ENCODE measurements around the gene KRT9. TPM values are rescaled to one million over a fixed set of nuclear protein-coding genes. Genes with fewer than 3 reads are reported as not detected.

The KRT9 gene
- total and polyA plus RNA-seq, 10 of the 15 experiments (the other 5 are each of a cell fraction or from before 2014, with no cell fraction given) = not detected

GRCh38 chr17:41528959-41529353 is 42.9 kb downstream of the KRT9 start:
- BruUV-seq (replicated peaks) = no TSS peak
- FAIRE-seq = no peak
- no peaks in the 10 kb centered on the region for H3K4me1 ChIP-seq (ENCODE audit: control insufficient read depth, insufficient read depth, low read length)

More at GRCh38 chr17:41528959-41529353, 42.9 kb downstream of the KRT9 start:
- no peak overlapping the region for H2AFZ ChIP-seq (ENCODE audit: control insufficient read depth, low read depth, low read length)
- SMC1A ChIA-PET (ENCODE audit: uncharacterized antibody, unreplicated experiment) = no interaction called here
- H3K4me2 ChIP-seq (ENCODE audit: control insufficient read depth, insufficient read depth) = no peak overlapping the region
- no peaks in the 10 kb centered on the region for H3K36me3 ChIP-seq (ENCODE audit: control insufficient read depth in 2 of 2, insufficient read depth in 2 of 2, low read length in 1 of 2)
- no peaks in the 10 kb centered on the region for H3K79me2 ChIP-seq (ENCODE audit: control insufficient read depth, insufficient read depth, low read length)
- in situ Hi-C loops (cut with MboI) = no loop called here
- H3K27ac ChIP-seq (ENCODE audit: control insufficient read depth, insufficient read depth) = no peak overlapping the region
- no peak overlapping the region for H3K4me3 ChIP-seq
- no peak overlapping the region for H3K9ac ChIP-seq (ENCODE audit: control insufficient read depth, insufficient read depth, low read length)
- WGBS (ENCODE audit: insufficient coverage, insufficient replicate concordance, low lambda C conversion rate, missing lambda C conversion rate) = 26% methylated on average over 10 of the region's 10 CpGs
- RAD21 ChIA-PET (ENCODE audit: unreplicated experiment) = no interaction called here
- DNase-seq (ENCODE audit: low read depth, low spot score) (no peak), ATAC-seq (no peak)
- peaks cover 18 to 20% of the 10 kb centered on the region in 2 experiments for H3K27me3 ChIP-seq (replicated peaks in 1 of 2; ENCODE audit: control insufficient read depth in 2 of 2, insufficient read depth in 2 of 2, low read length in 1 of 2)
- POLR2A ChIA-PET = no interaction called here
- no peaks in the 10 kb centered on the region for H4K20me1 ChIP-seq (ENCODE audit: control insufficient read depth, insufficient read depth)
- CTCF ChIA-PET = interaction anchor here (0.7 kb wide), 1 partner anchor 645 kb away, joined by 3 read pairs; no protein-coding TSS in a partner anchor
- intact Hi-C loops (cut with micrococcal nuclease; ENCODE audit: unreplicated experiment) = no loop called here
- no peak for TF ChIP-seq USF2 (IDR thresholded peaks at IDR 0.05; ENCODE audit: borderline replicate concordance, low read depth, low read length)
- no peak for TF ChIP-seq ZBED1 (IDR thresholded peaks at IDR 0.05; ENCODE audit: borderline replicate concordance)
- TF ChIP-seq NFYB (IDR thresholded peaks at IDR 0.05; ENCODE audit: insufficient read depth, low read depth, low read length) = no peak
- TF ChIP-seq SIX5 (IDR thresholded peaks at IDR 0.05; ENCODE audit: low read depth, low read length, severe bottlenecking) = no peak
- TF ChIP-seq ZNF217 (IDR thresholded peaks at IDR 0.05) = no peak
- no peak for TF ChIP-seq POLR2AphosphoS5 (IDR thresholded peaks at IDR 0.05; ENCODE audit: low read length)
- no peak for TF ChIP-seq ZNF592 (IDR thresholded peaks at IDR 0.05)
- TF ChIP-seq TCF12 (IDR thresholded peaks at IDR 0.05; ENCODE audit: low read depth, low read length) = no peak
- TF ChIP-seq ZNF207 (IDR thresholded peaks at IDR 0.05; ENCODE audit: borderline replicate concordance) = no peak
- no peak for TF ChIP-seq FOXM1 (IDR thresholded peaks at IDR 0.05; ENCODE audit: low read depth, low read length)
- no peak for TF ChIP-seq MTA3 (IDR thresholded peaks at IDR 0.05; ENCODE audit: borderline replicate concordance, low read length)
- TF ChIP-seq NR2C2 (IDR thresholded peaks at IDR 0.05; ENCODE audit: borderline replicate concordance, control insufficient read depth, insufficient read length, low read depth) = no peak
- TF ChIP-seq ZNF24 (IDR thresholded peaks at IDR 0.05) = no peak
- H3K9me3 ChIP-seq (replicated peaks; ENCODE audit: control insufficient read depth, insufficient read depth, low read length) = no peaks in the 10 kb centered on the region; the same call in 2 of the 3 replicates
